ENCODE measurements around the gene FAM83G. TPM values are rescaled to one million over a fixed set of nuclear protein-coding genes. Genes with fewer than 3 reads are reported as not detected.
A peak's percentile ranks its signal among the peaks of the same experiment; 100 is the strongest.

FAM83G gene
- total RNA-seq, 1 donor from 2014 or later, result 11.2 TPM

GRCh38 chr17:18962494-18962815, 42.1 kb downstream of the FAM83G start:
- Histone ChIP-seq H3K9me3 (no peaks in the 10 kb centered on the region), H3K4me1 (peaks cover 0 to 4% of the 10 kb centered on the region in 2 donors), H3K27ac (no peak overlapping the region), H3K27me3 (no peaks in the 10 kb centered on the region), H3K4me3 (no peak overlapping the region), H3K36me3 (no peaks in the 10 kb centered on the region)
- no peak for DNase-seq (ENCODE audit: low spot score in 2 of 2)
- no peak for TF ChIP-seq CTCF (IDR thresholded peaks at IDR 0.05)
- intact Hi-C loops (cut with DNase I), result loop anchor here (5.0 kb wide), 1 partner anchor 45 kb away; no protein-coding TSS in a partner anchor

- no peaks in the 10 kb centered on the region for H3K36me3 ChIP-seq
- no peak overlapping the region for H3K27ac ChIP-seq
- H3K4me3 ChIP-seq, result no peak overlapping the region
- intact Hi-C loops (cut with DNase I), result loop anchor here (5.0 kb wide), 1 partner anchor 45 kb away; no protein-coding TSS in a partner anchor
- H3K27me3 ChIP-seq, result no peaks in the 10 kb centered on the region
- H3K9me3 ChIP-seq, result no peaks in the 10 kb centered on the region
- DNase-seq (ENCODE audit: low spot score in 2 of 2), result no peak
- no peak for TF ChIP-seq CTCF (IDR thresholded peaks at IDR 0.05)
- H3K4me1 ChIP-seq, result no peaks in the 10 kb centered on the region
Observed at GRCh38 chr17:18961634-18962493, 42.7 kb downstream of the FAM83G start.

GRCh38 chr17:18960803-18961511, 43.6 kb downstream of the FAM83G start:
- Histone ChIP-seq H3K4me1 (no peaks in the 10 kb centered on the region), H3K9me3 (no peaks in the 10 kb centered on the region), H3K36me3 (no peaks in the 10 kb centered on the region), H3K4me3 (no peak overlapping the region), H3K27me3 (no peaks in the 10 kb centered on the region), H3K27ac (no peak overlapping the region)
- TF ChIP-seq CTCF (IDR thresholded peaks at IDR 0.05), result peak; percentile 79 to 93 (median 87)
- intact Hi-C loops (cut with DNase I), result loop anchor here (5.0 kb wide), 1 partner anchor 46 kb away; no protein-coding TSS in a partner anchor
- peak in 1 of 2 donors; percentile 84 for DNase-seq (ENCODE audit: low spot score in 2 of 2)

- H3K9me3 ChIP-seq, result no peaks in the 10 kb centered on the region
- TF ChIP-seq CTCF (IDR thresholded peaks at IDR 0.05), result no peak
- no peaks in the 10 kb centered on the region for H3K36me3 ChIP-seq
- no peak for DNase-seq (ENCODE audit: low spot score in 2 of 2)
- no peaks in the 10 kb centered on the region for H3K4me1 ChIP-seq
- no peak overlapping the region for H3K4me3 ChIP-seq
- intact Hi-C loops (cut with DNase I), result loop anchor here (5.0 kb wide), 1 partner anchor 47 kb away; no protein-coding TSS in a partner anchor
- H3K27me3 ChIP-seq, result no peaks in the 10 kb centered on the region
- no peak overlapping the region for H3K27ac ChIP-seq
Observed at GRCh38 chr17:18960241-18960665, 44.3 kb downstream of the FAM83G start.

- no peaks in the 10 kb centered on the region for H3K9me3 ChIP-seq
- H3K4me1 ChIP-seq, result no peaks in the 10 kb centered on the region
- TF ChIP-seq CTCF (IDR thresholded peaks at IDR 0.05), result no peak
- DNase-seq (ENCODE audit: low spot score in 2 of 2), result no peak
- intact Hi-C loops (cut with DNase I), result loop anchor here (5.0 kb wide), 1 partner anchor 47 kb away; no protein-coding TSS in a partner anchor
- H3K27me3 ChIP-seq, result no peaks in the 10 kb centered on the region
- H3K4me3 ChIP-seq, result no peak overlapping the region
- no peaks in the 10 kb centered on the region for H3K36me3 ChIP-seq
- no peak overlapping the region for H3K27ac ChIP-seq
Observed at GRCh38 chr17:18959845-18960240, 44.7 kb downstream of the FAM83G start.

Data from ascending aorta (tissue), 2 donors.